HUES48 (cell line): Measurements from ENCODE around the gene TRIO.

Experiments
- H3K27ac ChIP-seq: one replicate; pipeline ENCODE4 v1.7.0; 2013; ENCODE audit warnings: low read depth, low read length, inconsistent platforms
- H3K27me3 ChIP-seq: 2 replicates; pipeline ENCODE4 v1.6.1; 2013; ENCODE audit warnings: mild to moderate bottlenecking, low read length; ENCODE audit not compliant: control insufficient read depth, insufficient read depth
- H3K36me3 ChIP-seq: 2 replicates; pipeline ENCODE4 v1.6.1; 2013; ENCODE audit warnings: low read length; ENCODE audit not compliant: control insufficient read depth, insufficient read depth
- H3K4me1 ChIP-seq: 2 replicates; pipeline ENCODE4 v1.6.1; 2013; ENCODE audit warnings: mild to moderate bottlenecking, low read length; ENCODE audit not compliant: control insufficient read depth, insufficient read depth
- H3K4me3 ChIP-seq: 2 replicates; pipeline ENCODE4 v1.5.1; 2013; ENCODE audit warnings: mild to moderate bottlenecking, low read depth, low read length
- H3K9ac ChIP-seq: 2 replicates; pipeline ENCODE4 v1.6.1; 2013; ENCODE audit warnings: mild to moderate bottlenecking, low read depth, low read length, moderate library complexity
- H3K9me3 ChIP-seq: 2 replicates; pipeline ENCODE4 v1.6.1; 2013; ENCODE audit warnings: low read length; ENCODE audit not compliant: control insufficient read depth, insufficient read depth

TRIO gene

DNA sequence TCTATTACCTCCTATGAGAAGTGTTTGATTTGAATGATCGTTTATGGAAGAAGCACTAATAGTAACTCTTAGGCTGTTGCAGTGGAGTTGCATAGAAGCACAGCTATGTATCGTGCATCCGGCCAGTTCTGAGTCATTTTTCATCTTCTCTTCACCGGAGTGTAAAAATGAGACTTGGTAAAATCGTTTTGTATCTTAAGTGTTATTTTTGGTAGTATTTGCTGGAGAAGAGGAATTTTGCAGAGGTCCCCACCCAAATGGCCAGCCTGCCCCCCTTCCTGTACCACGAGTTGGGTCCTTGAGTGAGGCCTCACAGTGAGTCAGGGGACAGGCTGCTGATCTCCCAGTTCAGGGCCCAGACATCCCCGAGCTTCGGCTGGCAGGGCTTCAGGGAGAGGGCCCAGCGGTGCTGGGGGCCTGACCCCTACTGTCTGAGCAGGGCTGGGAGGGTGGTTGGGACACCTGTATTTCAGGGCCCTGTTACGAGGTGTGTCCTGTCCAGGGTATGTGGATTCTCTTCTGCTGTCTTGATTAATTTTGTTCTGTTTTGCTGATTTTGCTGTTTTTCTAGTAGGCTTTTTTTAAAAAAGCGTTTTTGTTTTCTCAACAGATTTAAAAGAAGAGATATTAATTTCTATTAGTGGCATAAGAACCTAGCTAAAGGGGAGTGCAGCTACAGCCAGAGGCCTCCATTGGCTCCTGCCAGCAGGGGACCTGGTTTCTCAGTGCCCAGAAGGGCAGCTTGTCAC lies 210.8 kb downstream of the TRIO start:
- H3K27ac ChIP-seq, result no peak overlapping the region
- no peaks in the 10 kb centered on the region for H3K9me3 ChIP-seq
- no peaks in the 10 kb centered on the region for H3K27me3 ChIP-seq
- no peak overlapping the region for H3K9ac ChIP-seq
- H3K4me1 ChIP-seq, result peaks cover 14% of the 10 kb centered on the region
- H3K4me3 ChIP-seq, result no peak overlapping the region
- H3K36me3 ChIP-seq, result peaks cover 20% of the 10 kb centered on the region

GRCh38 chr5:14355391-14355790 lies 212.2 kb downstream of the TRIO start:
- Histone ChIP-seq H3K36me3 (peaks cover 31% of the 10 kb centered on the region), H3K27ac (no peak overlapping the region), H3K4me3 (no peak overlapping the region), H3K9ac (no peak overlapping the region), H3K27me3 (no peaks in the 10 kb centered on the region), H3K4me1 (peaks cover 14% of the 10 kb centered on the region), H3K9me3 (no peaks in the 10 kb centered on the region)

GRCh38 chr5:14356305-14356704 lies 213.2 kb downstream of the TRIO start:
- Histone ChIP-seq H3K9me3 (no peaks in the 10 kb centered on the region), H3K4me1 (peaks cover 14% of the 10 kb centered on the region), H3K27ac (no peak overlapping the region), H3K36me3 (peaks cover 37% of the 10 kb centered on the region), H3K9ac (no peak overlapping the region), H3K4me3 (no peak overlapping the region), H3K27me3 (no peaks in the 10 kb centered on the region)

- Histone ChIP-seq H3K4me3 (peak overlapping the region; percentile 20; the same call in 1 of the 2 replicates), H3K9ac (no peak overlapping the region), H3K9me3 (no peaks in the 10 kb centered on the region), H3K4me1 (peaks cover 14% of the 10 kb centered on the region), H3K27ac (peak overlapping the region; percentile 25), H3K27me3 (no peaks in the 10 kb centered on the region), H3K36me3 (peaks cover 46% of the 10 kb centered on the region)
Observed at GRCh38 chr5:14357441-14357840, 214.3 kb downstream of the TRIO start.

GRCh38 chr5:14357851-14358250 lies 214.7 kb downstream of the TRIO start:
- Histone ChIP-seq H3K4me1 (peaks cover 14% of the 10 kb centered on the region), H3K27ac (peak overlapping the region; percentile 25), H3K36me3 (peaks cover 46% of the 10 kb centered on the region), H3K4me3 (peak overlapping the region; percentile 20; the same call in 1 of the 2 replicates), H3K9ac (no peak overlapping the region), H3K9me3 (no peaks in the 10 kb centered on the region), H3K27me3 (no peaks in the 10 kb centered on the region)

DNA sequence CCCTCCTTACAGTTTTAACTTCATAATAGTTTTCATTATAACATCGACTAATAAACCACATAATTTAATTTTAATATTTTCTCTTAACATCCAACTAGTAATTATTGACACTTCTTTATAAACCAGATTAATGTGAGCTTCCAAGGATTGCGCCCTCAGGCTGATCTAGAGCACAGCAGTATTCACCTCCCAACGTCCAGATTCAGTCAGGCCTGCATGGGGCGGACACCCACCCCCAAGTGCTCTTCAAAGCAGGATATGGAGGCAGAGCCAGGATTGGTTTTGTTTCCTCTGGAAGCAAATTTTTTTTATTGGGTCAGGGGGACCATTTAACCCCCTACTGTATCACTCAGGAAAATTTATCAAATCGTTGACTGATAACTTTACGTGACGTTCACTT lies 215.4 kb downstream of the TRIO start:
- Histone ChIP-seq H3K4me1 (peaks cover 14% of the 10 kb centered on the region), H3K27me3 (no peaks in the 10 kb centered on the region), H3K9me3 (no peaks in the 10 kb centered on the region), H3K9ac (no peak overlapping the region), H3K27ac (no peak overlapping the region), H3K36me3 (peaks cover 50% of the 10 kb centered on the region), H3K4me3 (no peak overlapping the region)

- Histone ChIP-seq H3K4me3 (no peak overlapping the region), H3K9me3 (no peaks in the 10 kb centered on the region), H3K27ac (no peak overlapping the region), H3K36me3 (peaks cover 59% of the 10 kb centered on the region), H3K9ac (no peak overlapping the region), H3K27me3 (no peaks in the 10 kb centered on the region), H3K4me1 (peaks cover 15% of the 10 kb centered on the region)
Observed at GRCh38 chr5:14359069-14360043, 216.2 kb downstream of the TRIO start.

- Histone ChIP-seq H3K4me1 (peaks cover 13% of the 10 kb centered on the region), H3K9ac (no peak overlapping the region), H3K27ac (no peak overlapping the region), H3K27me3 (no peaks in the 10 kb centered on the region), H3K4me3 (no peak overlapping the region), H3K9me3 (no peaks in the 10 kb centered on the region), H3K36me3 (peaks cover 84% of the 10 kb centered on the region)
Observed at GRCh38 chr5:14362491-14362890, 219.3 kb downstream of the TRIO start.

- Histone ChIP-seq H3K9ac (no peak overlapping the region), H3K27ac (no peak overlapping the region), H3K36me3 (peaks cover 88% of the 10 kb centered on the region), H3K4me1 (peaks cover 7% of the 10 kb centered on the region; the same call in 1 of the 2 replicates), H3K9me3 (no peaks in the 10 kb centered on the region), H3K27me3 (no peaks in the 10 kb centered on the region), H3K4me3 (no peak overlapping the region)
Observed at GRCh38 chr5:14364096-14364495, 221.0 kb downstream of the TRIO start.

GRCh38 chr5:14364576-14365472 lies 221.7 kb downstream of the TRIO start:
- H3K36me3 ChIP-seq, result peaks cover 88% of the 10 kb centered on the region
- H3K4me3 ChIP-seq, result no peak overlapping the region
- H3K27ac ChIP-seq, result no peak overlapping the region
- peaks cover 7% of the 10 kb centered on the region; the same call in 1 of the 2 replicates for H3K4me1 ChIP-seq
- no peaks in the 10 kb centered on the region for H3K27me3 ChIP-seq
- no peaks in the 10 kb centered on the region for H3K9me3 ChIP-seq
- no peak overlapping the region for H3K9ac ChIP-seq
